Hepatocyte (in vitro differentiated cells): ENCODE measurements around the gene TEAD1. TPM values are rescaled to one million over a fixed set of nuclear protein-coding genes. Genes with fewer than 3 reads are reported as not detected.
A peak's percentile ranks its signal among the peaks of the same experiment; 100 is the strongest.

Source experiments
- DNase-seq: peaks from one replicate; pipeline ENCODE4 v3.0.0-alpha.2; 2016; ENCODE audit warnings: low spot score
- H2AFZ ChIP-seq: fragments of 200-600 bp; sonication (generic); 2 replicates; pipeline ENCODE4 v1.6.0; 2016; ENCODE audit warnings: antibody characterized with exemption, mild to moderate bottlenecking
- H3K27ac ChIP-seq: fragments of 200-600 bp; sonication (generic); 2 replicates; pipeline ENCODE4 v1.5.1; 2016; ENCODE audit warnings: mild to moderate bottlenecking
- H3K27me3 ChIP-seq: fragments of 200-600 bp; sonication (generic); 2 replicates; pipeline ENCODE4 v1.6.1; 2016
- H3K36me3 ChIP-seq: fragments of 200-600 bp; sonication (generic); replicated peaks from 2 replicates; pipeline ENCODE4 v1.5.1; 2016; ENCODE audit warnings: low read depth; ENCODE audit not compliant: insufficient read depth
- H3K4me1 ChIP-seq: fragments of 200-600 bp; sonication (generic); 2 replicates; pipeline ENCODE4 v1.5.1; 2016; ENCODE audit warnings: mild to moderate bottlenecking, moderate library complexity; ENCODE audit not compliant: insufficient read depth
- H3K4me2 ChIP-seq: fragments of 200-600 bp; sonication (generic); 2 replicates; pipeline ENCODE4 v1.6.0; 2016
- H3K4me3 ChIP-seq: fragments of 200-600 bp; sonication (generic); 2 replicates; pipeline ENCODE4 v1.5.1; 2016; ENCODE audit warnings: mild to moderate bottlenecking
- H3K79me2 ChIP-seq: fragments of 200-600 bp; sonication (generic); 2 replicates; pipeline ENCODE4 v1.6.0; 2017; ENCODE audit warnings: mild to moderate bottlenecking
- H3K9me2 ChIP-seq: fragments of 200-600 bp; sonication (generic); replicated peaks from 2 replicates; pipeline ENCODE4 v1.6.0; 2017; ENCODE audit warnings: mild to moderate bottlenecking; ENCODE audit not compliant: insufficient read depth
- H3K9me3 ChIP-seq: fragments of 200-600 bp; sonication (generic); 2 replicates; pipeline ENCODE4 v1.5.1; 2016; ENCODE audit warnings: low read depth, mild to moderate bottlenecking
- H4K20me1 ChIP-seq: fragments of 200-600 bp; sonication (generic); 2 replicates; pipeline ENCODE4 v1.6.0; 2016; ENCODE audit warnings: mild to moderate bottlenecking; ENCODE audit not compliant: insufficient read depth, poor library complexity, severe bottlenecking
- EZH2 ChIP-seq: fragments of 200-600 bp; sonication (generic); IDR thresholded peaks from 2 replicates; pipeline ENCODE4 v1.6.1; 2016; ENCODE audit warnings: antibody characterized with exemption, mild to moderate bottlenecking, borderline replicate concordance
- EZH2phosphoT487 ChIP-seq: fragments of 200-600 bp; sonication (generic); IDR thresholded peaks from one replicate; pipeline ENCODE4 v1.6.1; 2018; ENCODE audit warnings: antibody characterized with exemption, mild to moderate bottlenecking, low read depth, moderate library complexity; ENCODE audit not compliant: unreplicated experiment, severe bottlenecking
- WGBS: methylation state at CpG from one replicate; pipeline ENCODE4 v1.1.6; 2016; ENCODE audit warnings: low lambda C conversion rate; ENCODE audit errors: missing lambda C conversion rate; 5-methylcytosine and 5-hydroxymethylcytosine counted together
- polyA plus RNA-seq: library from polyadenylated mRNA; unstranded; fragments of >200 nt; fragmentation: Nextera tagmentation; extraction: Ambion mirVana; gene quantifications from 2 replicates; pipeline ENCODE4 v1.2.1, GENCODE V29; 2016
- total RNA-seq: library from RNA; depleted of rRNA; stranded (reverse); fragments of >200 nt; gene quantifications from 2 replicates; pipeline ENCODE4 v1.2.3, GENCODE V29; 2014
- TF ChIP-seq, protein P1 (sequence below): fragments of 200-600 bp; sonication (generic); IDR thresholded peaks from 2 replicates; pipeline ENCODE4 v1.5.1; 2016; ENCODE audit warnings: antibody characterized with exemption, mild to moderate bottlenecking; ENCODE audit not compliant: poor library complexity

TEAD1 gene
- total and polyA plus RNA-seq, 2 experiments from 2014 or later, result 37.2 to 82.2 TPM

DNA sequence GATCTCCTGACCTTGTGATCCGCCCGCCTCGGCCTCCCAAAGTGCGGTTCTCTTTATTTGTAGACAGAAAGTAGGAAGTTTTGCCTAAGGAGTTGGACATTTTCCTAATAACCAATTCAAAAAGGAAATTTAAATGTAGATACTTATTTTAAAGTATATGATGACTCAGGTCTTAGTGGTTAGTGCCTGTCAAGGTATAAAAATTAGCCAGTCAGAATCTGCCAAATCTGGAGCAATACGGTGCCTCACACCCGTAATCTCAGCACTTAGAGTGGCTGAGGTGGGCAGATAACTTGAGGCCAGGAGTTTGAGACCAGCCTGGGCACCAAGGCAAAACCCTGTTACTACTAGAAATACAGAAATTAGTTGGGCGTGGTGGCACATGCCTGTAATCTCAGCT is 248.2 kb downstream of the TEAD1 start:
- Histone ChIP-seq H3K27me3 (no peaks in the 10 kb centered on the region), H3K9me2 (no peaks in the 10 kb centered on the region), H3K9me3 (no peaks in the 10 kb centered on the region), H4K20me1 (peaks cover 2% of the 10 kb centered on the region), H3K4me2 (no peak overlapping the region), H3K4me1 (no peaks in the 10 kb centered on the region), H3K36me3 (no peaks in the 10 kb centered on the region), H3K4me3 (no peak overlapping the region), H3K79me2 (peaks cover 12% of the 10 kb centered on the region), H2AFZ (no peak overlapping the region), H3K27ac (no peak overlapping the region)
- TF ChIP-seq, protein P1, sequence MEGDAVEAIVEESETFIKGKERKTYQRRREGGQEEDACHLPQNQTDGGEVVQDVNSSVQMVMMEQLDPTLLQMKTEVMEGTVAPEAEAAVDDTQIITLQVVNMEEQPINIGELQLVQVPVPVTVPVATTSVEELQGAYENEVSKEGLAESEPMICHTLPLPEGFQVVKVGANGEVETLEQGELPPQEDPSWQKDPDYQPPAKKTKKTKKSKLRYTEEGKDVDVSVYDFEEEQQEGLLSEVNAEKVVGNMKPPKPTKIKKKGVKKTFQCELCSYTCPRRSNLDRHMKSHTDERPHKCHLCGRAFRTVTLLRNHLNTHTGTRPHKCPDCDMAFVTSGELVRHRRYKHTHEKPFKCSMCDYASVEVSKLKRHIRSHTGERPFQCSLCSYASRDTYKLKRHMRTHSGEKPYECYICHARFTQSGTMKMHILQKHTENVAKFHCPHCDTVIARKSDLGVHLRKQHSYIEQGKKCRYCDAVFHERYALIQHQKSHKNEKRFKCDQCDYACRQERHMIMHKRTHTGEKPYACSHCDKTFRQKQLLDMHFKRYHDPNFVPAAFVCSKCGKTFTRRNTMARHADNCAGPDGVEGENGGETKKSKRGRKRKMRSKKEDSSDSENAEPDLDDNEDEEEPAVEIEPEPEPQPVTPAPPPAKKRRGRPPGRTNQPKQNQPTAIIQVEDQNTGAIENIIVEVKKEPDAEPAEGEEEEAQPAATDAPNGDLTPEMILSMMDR, result no peak
- TF ChIP-seq EZH2 (no peak), EZH2phosphoT487 (no peak)
- WGBS, result 94% methylated on average over 7 of the region's 7 CpGs
- DNase-seq, result no peak

DNA sequence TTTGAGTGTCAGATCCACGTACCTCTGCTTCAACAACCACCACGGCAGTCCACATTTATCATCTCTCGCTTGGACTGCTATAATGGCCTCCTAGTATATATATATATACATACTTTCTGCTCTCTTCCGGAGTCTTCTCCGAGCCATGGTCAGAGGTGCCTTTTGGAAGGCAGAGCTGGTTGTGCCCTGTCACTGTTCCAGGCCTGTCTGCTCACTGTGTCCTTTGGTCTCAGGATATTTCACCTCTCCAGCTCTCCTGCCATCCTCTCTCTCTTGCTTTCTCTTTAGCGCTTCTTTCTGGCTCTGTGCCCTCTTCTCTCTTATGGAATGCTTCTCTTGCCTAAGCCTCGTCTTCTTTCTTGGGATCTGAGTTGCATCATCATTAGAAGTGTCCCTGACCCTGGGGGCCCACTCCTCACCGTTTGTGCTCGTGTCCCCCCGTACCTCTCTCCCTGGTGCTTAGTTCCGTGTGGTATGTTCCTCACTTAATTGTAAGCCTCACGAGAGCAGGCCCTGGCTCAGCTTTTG is 248.8 kb downstream of the TEAD1 start:
- Histone ChIP-seq H3K27me3 (no peaks in the 10 kb centered on the region), H2AFZ (no peak overlapping the region), H3K27ac (no peak overlapping the region), H3K79me2 (peaks cover 10% of the 10 kb centered on the region), H3K9me2 (no peaks in the 10 kb centered on the region), H4K20me1 (peaks cover 2% of the 10 kb centered on the region), H3K4me3 (no peak overlapping the region), H3K9me3 (no peaks in the 10 kb centered on the region), H3K36me3 (no peaks in the 10 kb centered on the region), H3K4me1 (no peaks in the 10 kb centered on the region), H3K4me2 (no peak overlapping the region)
- TF ChIP-seq EZH2phosphoT487, result no peak
- TF ChIP-seq, protein P1, result no peak
- TF ChIP-seq EZH2, result no peak
- WGBS, result 86% methylated on average over 12 of the region's 12 CpGs
- DNase-seq, result peak; percentile 25

DNA sequence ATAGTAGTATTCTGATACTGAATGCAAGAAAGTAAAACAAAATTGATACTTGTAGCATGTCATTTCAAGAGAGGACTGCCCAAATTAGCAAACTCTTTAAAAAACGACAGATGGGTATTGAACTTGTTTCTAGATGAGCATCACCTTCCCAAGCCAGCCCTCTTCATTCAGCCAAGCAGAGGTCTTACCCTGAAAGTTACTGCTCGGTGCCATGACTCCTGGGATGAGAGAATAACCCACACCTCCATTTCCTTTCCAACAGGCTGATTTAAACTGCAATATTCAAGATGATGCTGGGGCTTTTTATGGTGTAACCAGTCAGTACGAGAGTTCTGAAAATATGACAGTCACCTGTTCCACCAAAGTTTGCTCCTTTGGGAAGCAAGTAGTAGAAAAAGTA is 250.4 kb downstream of the TEAD1 start:
- peaks cover 10% of the 10 kb centered on the region for H3K79me2 ChIP-seq
- H3K9me3 ChIP-seq, result no peaks in the 10 kb centered on the region
- no peaks in the 10 kb centered on the region for H3K9me2 ChIP-seq
- TF ChIP-seq EZH2phosphoT487 (no peak), EZH2 (no peak)
- TF ChIP-seq, protein P1, result no peak
- DNase-seq, result no peak
- no peak overlapping the region for H3K4me3 ChIP-seq
- peaks cover 2% of the 10 kb centered on the region for H4K20me1 ChIP-seq
- H2AFZ ChIP-seq, result no peak overlapping the region
- no peaks in the 10 kb centered on the region for H3K27me3 ChIP-seq
- no peaks in the 10 kb centered on the region for H3K36me3 ChIP-seq
- WGBS, result 95% methylated on average over 3 of the region's 3 CpGs
- H3K4me1 ChIP-seq, result no peaks in the 10 kb centered on the region
- no peak overlapping the region for H3K4me2 ChIP-seq
- H3K27ac ChIP-seq, result no peak overlapping the region
